Astrocyte of the cerebellum (primary cell): Measurements from ENCODE around the gene RDH5.

ENCODE experiments used
- DNase-seq: peaks from one replicate; pipeline ENCODE4 v3.0.0-alpha.2; 2011; ENCODE audit warnings: low read depth
- H3K4me3 ChIP-seq: 2 replicates; pipeline ENCODE4 v1.5.1; 2011; ENCODE audit warnings: mild to moderate bottlenecking, low read depth, low read length, moderate library complexity
- CTCF ChIP-seq: IDR thresholded peaks from 2 replicates; pipeline ENCODE4 v1.5.1; 2012; ENCODE audit warnings: low read length, low read depth, moderate library complexity, mild to moderate bottlenecking; ENCODE audit errors: missing control alignments
- in situ Hi-C: cut with HindIII; loops from 2 replicates; pipeline ENCODE4 v1.10.0; 2017; ENCODE audit warnings: low sequenced_read_pairs

Gene RDH5

DNA sequence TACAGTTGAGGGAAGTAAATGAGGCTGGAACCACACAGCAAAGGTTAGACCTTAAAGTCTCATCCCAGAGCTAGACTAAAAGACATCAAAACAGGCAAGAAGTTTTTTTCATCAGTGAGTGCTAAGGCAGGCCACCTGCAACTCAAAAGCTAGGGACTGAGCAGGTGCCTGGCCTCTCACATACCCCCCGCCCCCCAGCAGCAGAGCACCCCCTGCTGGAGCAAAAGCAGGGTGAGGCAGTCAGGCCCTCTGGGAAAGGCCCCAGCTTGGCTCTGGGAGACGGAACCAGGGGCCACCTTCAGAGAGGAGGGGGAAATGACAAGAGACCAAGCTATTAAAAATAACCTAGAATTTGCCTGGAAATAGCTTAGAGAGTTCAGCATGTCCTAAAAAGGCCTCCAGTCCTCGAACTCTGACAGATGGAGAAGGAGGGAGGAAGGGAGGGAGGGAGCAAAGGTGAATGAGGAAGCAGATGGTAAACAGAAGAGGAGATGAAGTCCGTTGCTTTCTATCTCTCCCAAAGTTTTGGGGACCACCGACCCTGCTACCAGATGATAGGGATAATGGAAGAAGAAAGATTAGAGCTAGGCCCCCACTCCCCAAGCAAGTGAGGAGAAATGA lies 14.3 kb upstream of the RDH5 start:
- no peak overlapping the region for H3K4me3 ChIP-seq
- no peak for DNase-seq
- in situ Hi-C loops = no loop called here
- peak; percentile 26 for TF ChIP-seq CTCF

DNA sequence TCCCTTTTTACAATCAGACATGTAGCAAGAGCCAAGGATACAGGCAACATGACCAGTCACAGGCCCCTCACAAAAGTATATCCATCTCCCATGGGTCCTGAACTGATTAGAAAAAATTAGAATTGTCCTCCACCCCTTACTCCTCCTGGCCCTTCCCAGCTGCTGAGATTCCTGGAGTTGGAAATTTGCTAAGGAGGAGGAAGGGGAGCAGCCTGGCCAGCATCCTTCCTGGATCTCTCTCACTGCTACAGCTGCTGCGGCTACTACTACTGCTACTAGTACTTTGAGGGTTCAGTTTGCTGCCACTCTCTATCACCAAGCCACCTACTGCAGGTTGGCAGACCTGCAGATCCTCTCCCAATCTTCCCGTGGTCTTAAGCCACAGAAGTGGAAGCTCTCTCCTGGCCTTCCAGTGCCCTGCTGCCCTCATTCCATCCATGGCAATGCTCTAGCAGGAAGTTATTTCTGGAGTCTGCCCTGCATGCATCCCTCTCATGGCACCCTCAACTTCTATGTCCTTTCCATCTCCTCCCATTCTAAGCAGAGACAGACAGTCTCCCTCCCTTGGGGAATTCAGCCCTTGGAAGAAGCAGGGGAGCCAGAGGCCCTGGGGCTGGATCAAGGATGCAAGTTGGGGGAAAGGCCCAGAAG lies 13.5 kb upstream of the RDH5 start:
- in situ Hi-C loops = no loop called here
- no peak for DNase-seq
- TF ChIP-seq CTCF = no peak
- H3K4me3 ChIP-seq = peak overlapping the region; percentile 47

DNA sequence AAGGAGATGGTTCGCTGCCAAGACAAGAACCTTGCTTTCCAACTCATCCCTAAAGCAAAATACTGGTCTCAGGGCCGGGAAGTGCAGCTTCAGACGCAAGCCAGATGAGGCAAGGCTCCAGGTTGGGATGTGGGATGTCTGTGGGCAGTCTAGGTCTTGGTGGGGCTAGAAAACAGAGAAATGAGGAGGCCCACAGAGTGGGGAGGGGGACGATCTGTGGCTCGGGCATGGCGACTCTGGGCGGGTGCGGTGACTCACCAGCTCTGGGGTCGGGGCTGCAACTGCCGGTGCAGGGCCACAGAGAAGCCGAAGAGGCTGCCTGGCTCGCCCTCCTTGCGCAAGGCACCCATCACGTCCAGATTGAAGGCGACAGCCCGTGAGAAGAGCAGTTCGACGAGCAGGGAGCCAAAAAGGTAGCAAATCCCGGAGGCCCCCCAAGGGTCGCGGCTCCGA lies 12.9 kb upstream of the RDH5 start:
- in situ Hi-C loops = no loop called here
- DNase-seq = no peak
- no peak for TF ChIP-seq CTCF
- H3K4me3 ChIP-seq = peak overlapping the region; percentile 47

- in situ Hi-C loops = no loop called here
- no peak for DNase-seq
- no peak for TF ChIP-seq CTCF
- peak within 1 kb of the TSS; percentile 47 for H3K4me3 ChIP-seq
Measured at GRCh38 chr12:55707841-55708694, 12.1 kb upstream of the RDH5 start, which contains the start of gene ITGA7. Gene ITGA7, minus strand, starts transcription at chr12:55707904. Its CDS starts 222 bp downstream, at chr12:55707682.

DNA sequence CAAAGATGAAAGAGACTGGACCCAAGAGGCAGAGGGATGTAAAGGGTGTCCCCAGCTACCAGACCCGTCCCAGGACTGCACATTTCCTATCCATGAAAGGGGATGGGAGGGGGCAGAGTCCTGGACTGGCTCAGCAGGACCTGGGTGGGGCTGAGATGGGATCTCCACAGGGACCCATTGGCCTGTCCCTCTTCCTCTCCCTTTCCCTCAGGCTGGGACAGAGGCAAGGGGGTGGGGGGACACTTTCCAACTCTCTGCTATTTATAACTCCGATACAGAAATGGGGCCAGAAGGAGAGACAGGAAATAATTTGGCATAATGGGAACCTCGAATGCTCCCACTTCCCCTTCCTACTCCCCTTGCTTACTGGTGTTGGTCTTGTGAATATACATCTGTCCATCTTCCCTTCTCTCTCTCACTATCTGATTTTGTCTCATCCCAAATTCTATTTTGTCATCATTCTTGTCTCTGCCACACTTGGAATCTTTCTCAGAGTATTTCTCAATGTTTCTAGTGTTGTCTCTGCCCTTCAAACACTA lies 11.4 kb upstream of the RDH5 start:
- in situ Hi-C loops = no loop called here
- no peak for TF ChIP-seq CTCF
- H3K4me3 ChIP-seq = no peak overlapping the region
- no peak for DNase-seq

- in situ Hi-C loops = no loop called here
- DNase-seq = no peak
- H3K4me3 ChIP-seq = no peak overlapping the region
- no peak for TF ChIP-seq CTCF
Measured at GRCh38 chr12:55711786-55712553, 8.2 kb upstream of the RDH5 start.
